ENCODE measurements around the gene CSH1. TPM values are rescaled to one million over a fixed set of nuclear protein-coding genes. Genes with fewer than 3 reads are reported as not detected.

CSH1 gene
- total RNA-seq, 1 donor from 2014 or later, result not detected

- peak overlapping the region; percentile 46 for H3K27ac Mint-ChIP-seq
- POLR2A ChIA-PET, result interaction anchor here (0.5 to 4.2 kb wide), 5 partner anchors 11 to 461 kb away, joined by 3 to 28 read pairs (median 4); partner anchors contain the start of gene CD79B
These were observed 46.1 kb upstream of the CSH1 start for GRCh38 chr17:63942309-63942985.

GRCh38 chr17:63941751-63942150, 45.4 kb upstream of the CSH1 start:
- Mint-ChIP-seq H3K27ac (peak overlapping the region; percentile 30), H3K27me3 (no peaks in the 10 kb centered on the region), H3K4me1 (peaks cover 70% of the 10 kb centered on the region), H3K4me3 (no peak overlapping the region), H3K9me3 (no peaks in the 10 kb centered on the region), H3K36me3 (ENCODE audit: low read depth) (no peaks in the 10 kb centered on the region)
- no peak for ATAC-seq (ENCODE audit: low read depth)
- ChIA-PET POLR2A (interaction anchor here (1.0 to 4.2 kb wide), 3 partner anchors 10 to 22 kb away, joined by 3 to 28 read pairs (median 7); partner anchors contain the start of gene CD79B), CTCF (no interaction called here)
- intact Hi-C loops (cut with micrococcal nuclease), result no loop called here
- no peak for TF ChIP-seq CTCF (IDR thresholded peaks at IDR 0.05)
- DNase-seq, result no peak

More at GRCh38 chr17:63942309-63942985, 46.1 kb upstream of the CSH1 start:
- TF ChIP-seq CTCF (IDR thresholded peaks at IDR 0.05), result no peak
- ATAC-seq (ENCODE audit: low read depth), result no peak
- intact Hi-C loops (cut with micrococcal nuclease), result no loop called here
- CTCF ChIA-PET, result interaction anchor here (0.9 to 1.7 kb wide), 2 partner anchors 9 to 10 kb away, joined by 3 to 5 read pairs; no protein-coding TSS in a partner anchor
- H3K36me3 Mint-ChIP-seq (ENCODE audit: low read depth), result no peaks in the 10 kb centered on the region
- no peak for DNase-seq
- no peaks in the 10 kb centered on the region for H3K9me3 Mint-ChIP-seq
- H3K27me3 Mint-ChIP-seq, result no peaks in the 10 kb centered on the region
- no peak overlapping the region for H3K4me3 Mint-ChIP-seq
- H3K4me1 Mint-ChIP-seq, result peaks cover 68% of the 10 kb centered on the region

GRCh38 chr17:63941162-63941561, 44.8 kb upstream of the CSH1 start:
- Mint-ChIP-seq H3K36me3 (ENCODE audit: low read depth) (no peaks in the 10 kb centered on the region), H3K4me1 (peaks cover 71% of the 10 kb centered on the region), H3K27ac (no peak overlapping the region), H3K27me3 (no peaks in the 10 kb centered on the region), H3K4me3 (no peak overlapping the region), H3K9me3 (no peaks in the 10 kb centered on the region)
- no peak for DNase-seq
- no peak for ATAC-seq (ENCODE audit: low read depth)
- CTCF ChIA-PET, result no interaction called here
- POLR2A ChIA-PET, result interaction anchor here (1.0 to 4.2 kb wide), 3 partner anchors 9 to 21 kb away, joined by 3 to 28 read pairs (median 7); partner anchors contain the start of gene CD79B
- intact Hi-C loops (cut with micrococcal nuclease), result no loop called here
- no peak for TF ChIP-seq CTCF (IDR thresholded peaks at IDR 0.05)

- Mint-ChIP-seq H3K9me3 (no peaks in the 10 kb centered on the region), H3K27ac (no peak overlapping the region), H3K4me3 (no peak overlapping the region), H3K36me3 (ENCODE audit: low read depth) (no peaks in the 10 kb centered on the region), H3K4me1 (peaks cover 71% of the 10 kb centered on the region), H3K27me3 (no peaks in the 10 kb centered on the region)
- POLR2A ChIA-PET, result interaction anchor here (1.0 to 4.2 kb wide), 4 partner anchors 9 to 21 kb away, joined by 3 to 28 read pairs (median 6); partner anchors contain the start of gene CD79B
- intact Hi-C loops (cut with micrococcal nuclease), result no loop called here
- DNase-seq (no peak), ATAC-seq (ENCODE audit: low read depth) (no peak)
- TF ChIP-seq CTCF (IDR thresholded peaks at IDR 0.05), result no peak
- CTCF ChIA-PET, result no interaction called here
These were observed 44.2 kb upstream of the CSH1 start for GRCh38 chr17:63940584-63940983.

- ChIA-PET POLR2A (interaction anchor here (0.9 to 4.2 kb wide), 4 partner anchors 8 to 21 kb away, joined by 4 to 28 read pairs (median 6); partner anchors contain the start of gene CD79B), CTCF (no interaction called here)
- ATAC-seq (ENCODE audit: low read depth) (no peak), DNase-seq (no peak)
- Mint-ChIP-seq H3K9me3 (no peaks in the 10 kb centered on the region), H3K27ac (peak overlapping the region; percentile 33), H3K4me1 (peaks cover 71% of the 10 kb centered on the region), H3K36me3 (ENCODE audit: low read depth) (no peaks in the 10 kb centered on the region), H3K4me3 (no peak overlapping the region), H3K27me3 (no peaks in the 10 kb centered on the region)
- intact Hi-C loops (cut with micrococcal nuclease), result no loop called here
- no peak for TF ChIP-seq CTCF (IDR thresholded peaks at IDR 0.05)
These were observed 43.5 kb upstream of the CSH1 start for GRCh38 chr17:63939884-63940283.

Data from activated B cell treated with CpG ODN at 0.5 μM for 24 hours (primary cell).